ENCODE data around the gene NMNAT2. TPM values are rescaled to one million over a fixed set of nuclear protein-coding genes. Genes with fewer than 3 reads are reported as not detected.

NMNAT2 gene
- total and polyA plus RNA-seq, 2 of the 8 experiments (the other 6 are each of a cell fraction or from before 2014, with no cell fraction given) = 6.5 to 20.9 TPM

GRCh38 chr1:183300828-183301227, 117.4 kb downstream of the NMNAT2 start:
- no peak overlapping the region for H4K8ac ChIP-seq (ENCODE audit: extremely low read depth, insufficient read depth, low read length)
- H3K4me1 ChIP-seq (replicated peaks in 1 of 4; ENCODE audit: control insufficient read depth in 3 of 4, insufficient read depth in 4 of 4, low read length in 3 of 4) = peaks cover 1 to 19% (median 13%) of the 10 kb centered on the region in 4 experiments; a peak in 5 of 7 replicates
- H3K4ac ChIP-seq (replicated peaks; ENCODE audit: insufficient read length, low read depth, low read length) = no peak overlapping the region
- ChIA-PET POLR2A (ENCODE audit: partially characterized antibody) (no interaction called here), CTCF (ENCODE audit: partially characterized antibody) (interaction anchor here (1.3 kb wide), 1 partner anchor 13 kb away, joined by 3 read pairs; no protein-coding TSS in a partner anchor)
- H3K23me2 ChIP-seq (ENCODE audit: low read depth, low read length) = no peaks in the 10 kb centered on the region
- no peaks in the 10 kb centered on the region for H3K9me3 ChIP-seq (ENCODE audit: insufficient read depth in 2 of 2, low read depth in 1 of 2, low read length in 1 of 2)
- H3K27ac ChIP-seq (ENCODE audit: low read depth, low read length) = no peak overlapping the region
- no peak overlapping the region for H3K23ac ChIP-seq (ENCODE audit: insufficient read length)
- H2BK15ac ChIP-seq (ENCODE audit: low read length) = no peak overlapping the region
- H2AK5ac ChIP-seq (ENCODE audit: low read depth, low read length) = no peak overlapping the region
- TF ChIP-seq SRF (IDR thresholded peaks at IDR 0.05; ENCODE audit: low read depth, low read length) = no peak
- TF ChIP-seq CTCF (IDR thresholded peaks at IDR 0.05; ENCODE audit: control extremely low read depth in 1 of 3, insufficient read depth in 1 of 3, low read depth in 1 of 3, low read length in 3 of 3) = no peak
- no peaks in the 10 kb centered on the region for H3K79me1 ChIP-seq (ENCODE audit: low read depth, low read length)
- DNase-seq (ENCODE audit: low read depth in 1 of 2, low spot score in 2 of 2) (no peak), FAIRE-seq (no peak)
- H4K91ac ChIP-seq (replicated peaks; ENCODE audit: insufficient read length, low read length) = no peak overlapping the region
- no peak overlapping the region for H3K56ac ChIP-seq (replicated peaks; ENCODE audit: insufficient read length, low read depth, low read length)
- no peak overlapping the region for H2BK12ac ChIP-seq (ENCODE audit: low read depth, low read length)
- H2BK5ac ChIP-seq (ENCODE audit: low read depth, low read length) = no peak overlapping the region
- H3K27me3 ChIP-seq (replicated peaks in 1 of 4; ENCODE audit: control insufficient read depth in 3 of 4, extremely low read depth in 1 of 4, insufficient read depth in 3 of 4, low read length in 3 of 4) = no peaks in the 10 kb centered on the region
- H2BK120ac ChIP-seq (replicated peaks; ENCODE audit: low read depth, low read length) = no peak overlapping the region
- no peaks in the 10 kb centered on the region for H3K36me3 ChIP-seq (ENCODE audit: control insufficient read depth in 2 of 4, insufficient read depth in 4 of 4, low read length in 3 of 4)
- no peak overlapping the region for H3K4me3 ChIP-seq (ENCODE audit: extremely low read depth in 1 of 4, insufficient read depth in 2 of 4, low read depth in 3 of 4, low read length in 4 of 4)
- no peak overlapping the region for H2AFZ ChIP-seq (ENCODE audit: low read length)
- H2BK20ac ChIP-seq (ENCODE audit: low read length) = no peak overlapping the region
- no peak overlapping the region for H3K18ac ChIP-seq (ENCODE audit: extremely low read depth, low read length)
- H3K4me2 ChIP-seq (ENCODE audit: insufficient read depth in 1 of 2, low read depth in 2 of 2, low read length in 2 of 2) = no peak overlapping the region
- no peaks in the 10 kb centered on the region for H4K20me1 ChIP-seq (replicated peaks in 1 of 2; ENCODE audit: control insufficient read depth in 1 of 2, insufficient read depth in 2 of 2, low read length in 2 of 2)
- no peak overlapping the region for H4K5ac ChIP-seq (ENCODE audit: insufficient read length, low read depth, low read length)
- no peaks in the 10 kb centered on the region for H3K79me2 ChIP-seq (ENCODE audit: control insufficient read depth in 1 of 2, insufficient read depth in 2 of 2, low read length in 2 of 2)
- no peak overlapping the region for H3K14ac ChIP-seq (ENCODE audit: insufficient read length)
- H3K9ac ChIP-seq (replicated peaks in 1 of 4; ENCODE audit: extremely low read depth in 1 of 4, low read depth in 3 of 4, low read length in 3 of 4) = no peak overlapping the region
- 100% methylated on average over 1 of the region's 1 CpG; no CpG with 5 or more reads in 1 of the 2 experiments for WGBS, 2 experiments (ENCODE audit: extremely low coverage in 1 of 2, insufficient coverage in 1 of 2, insufficient read length in 1 of 2, insufficient replicate concordance in 2 of 2, low coverage in 1 of 2, low lambda C conversion rate in 2 of 2, missing lambda C conversion rate in 1 of 2)
